Stimulated activated CD4-positive, alpha-beta T cell treated with anti-CD3 and anti-CD28 coated beads, Interleukin-15, amount 100 ng/mL, for 1 hour (primary cell): ENCODE data around the gene CISD2.
"Not testable (repeated sequence)": the region's sequence is repeated elsewhere in the genome, so short reads cannot be mapped to it uniquely, and the experiment has no call there.

ENCODE experiments used
- DNase-seq, 2 donors: peaks; one replicate each; pipeline ENCODE4 v3.0.0-alpha.2; 2020; ENCODE audit warnings: low read depth in 1 of 2, low spot score in 1 of 2

The CISD2 gene

GRCh38 chr4:102901804-102902203 lies 33.0 kb downstream of the CISD2 start:
- no peak for DNase-seq

GRCh38 chr4:102918859-102919258 lies 50.1 kb downstream of the CISD2 start:
- no peak for DNase-seq

- DNase-seq = not testable (repeated sequence)
These were observed 50.9 kb downstream of the CISD2 start for GRCh38 chr4:102919697-102920096.

GRCh38 chr4:102935716-102936115 lies 66.9 kb downstream of the CISD2 start:
- no peak for DNase-seq

GRCh38 chr4:102938063-102938462 lies 69.3 kb downstream of the CISD2 start:
- not testable (repeated sequence) for DNase-seq
